Activated CD4-positive, CD25-positive, alpha-beta regulatory T cell treated with anti-CD3 and anti-CD28 coated beads, Interleukin-2, amount 50 U/mL, for 16 hours (primary cell): ENCODE results near the gene MAGEB3.

Experiments
- DNase-seq: peaks from one replicate; pipeline ENCODE4 v3.0.0-alpha.2; 2020; ENCODE audit warnings: low read depth, low spot score

The MAGEB3 gene

DNA sequence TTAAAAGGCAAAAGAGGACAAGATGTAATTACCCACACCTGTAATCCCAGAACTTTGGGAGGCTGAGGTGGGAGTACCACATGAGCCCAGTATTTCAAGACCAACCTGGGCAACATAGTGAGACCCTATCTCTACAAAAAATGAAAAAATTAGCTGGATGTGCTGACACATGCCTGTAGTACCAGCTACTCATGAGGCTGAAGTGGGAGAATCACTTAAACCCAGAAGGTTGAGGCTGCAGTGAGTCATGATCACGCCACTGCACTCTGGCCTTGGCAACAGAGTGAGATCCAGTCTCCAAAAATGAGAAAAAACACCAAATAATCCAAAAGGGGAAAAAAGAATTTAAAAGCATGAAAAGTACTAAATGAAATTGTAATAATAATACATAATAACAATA is 47.9 kb downstream of the MAGEB3 start:
- DNase-seq: no peak

DNA sequence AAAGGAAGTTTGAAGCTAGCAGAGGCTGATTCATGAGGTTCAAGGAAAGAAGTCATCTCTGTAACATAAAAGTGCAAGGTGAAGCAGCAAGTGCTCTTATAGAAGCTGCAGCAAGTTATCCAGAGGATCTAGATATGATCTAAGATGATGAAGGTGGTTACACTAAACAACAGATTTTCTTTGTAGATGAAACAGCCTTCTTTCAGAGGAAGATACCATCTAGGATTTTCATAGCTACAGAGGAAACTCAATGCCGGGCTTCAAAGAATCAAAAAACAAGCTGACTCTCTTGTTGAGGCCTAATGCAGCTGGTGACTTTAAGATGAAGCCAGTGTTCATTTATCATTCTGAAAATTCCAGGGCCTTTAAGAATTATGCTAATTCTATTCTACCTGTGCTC is 50.0 kb downstream of the MAGEB3 start:
- no peak for DNase-seq

DNA sequence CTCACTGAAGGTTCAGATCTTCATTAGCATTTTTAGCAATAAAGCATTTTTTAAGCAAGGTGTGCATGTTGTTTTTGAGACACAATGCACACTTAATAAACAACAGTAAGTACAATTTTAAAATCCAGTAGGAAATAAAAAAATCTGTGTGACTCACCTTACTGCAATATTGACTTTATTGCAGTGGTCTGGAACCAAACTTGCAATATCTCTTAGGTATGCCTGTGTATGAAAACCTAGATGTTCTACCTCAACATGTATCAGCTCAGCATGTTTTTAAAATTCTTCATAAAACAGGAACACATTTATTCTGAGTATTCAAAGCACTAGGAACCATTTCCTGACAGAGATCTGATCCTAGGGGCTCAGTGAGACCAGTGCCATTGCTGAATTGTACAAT is 52.1 kb downstream of the MAGEB3 start:
- DNase-seq: no peak

DNA sequence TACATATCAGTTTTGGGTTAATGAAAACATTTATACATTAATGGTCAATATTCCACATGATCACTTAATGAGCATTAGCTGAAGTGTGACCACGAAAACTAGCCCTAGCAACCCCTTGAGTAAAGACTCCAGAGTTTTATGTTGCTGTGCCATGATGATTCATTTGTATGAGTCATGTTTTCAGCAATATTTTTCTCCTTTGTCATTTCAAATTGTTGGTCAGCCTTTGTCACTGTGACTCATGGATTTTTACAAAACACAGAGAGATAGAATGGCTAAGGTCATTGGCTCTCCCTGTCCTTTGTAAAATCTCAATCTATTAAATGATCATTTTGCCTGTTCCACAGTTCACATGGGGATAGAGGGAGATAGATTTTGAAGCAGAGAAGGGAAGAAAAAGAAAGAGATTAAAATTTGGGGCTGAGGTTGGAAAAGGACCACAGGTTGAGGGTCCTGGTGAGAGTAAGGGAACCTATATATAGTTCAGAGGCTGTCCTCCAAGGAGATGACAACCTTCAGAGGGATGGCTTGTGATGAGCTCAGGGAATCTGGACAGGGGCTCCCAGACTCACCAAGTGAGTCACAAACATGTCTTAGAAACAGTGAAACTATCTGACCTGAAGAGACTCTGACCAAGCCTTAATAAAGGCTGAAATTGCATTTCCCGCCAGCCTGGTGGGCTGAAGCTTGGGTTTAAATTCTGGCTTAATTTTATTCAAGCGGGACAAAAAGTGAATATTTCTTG is 53.2 kb downstream of the MAGEB3 start:
- DNase-seq: no peak
